CD4-positive, alpha-beta T cell treated with Interleukin-2 at 100 ng/mL for 4 hours (primary cell): ENCODE measurements around the gene CRACR2B.

Experiments used
- DNase-seq: peaks from one replicate; pipeline ENCODE4 v3.0.0-alpha.2; 2020; ENCODE audit warnings: low spot score

CRACR2B gene

DNA sequence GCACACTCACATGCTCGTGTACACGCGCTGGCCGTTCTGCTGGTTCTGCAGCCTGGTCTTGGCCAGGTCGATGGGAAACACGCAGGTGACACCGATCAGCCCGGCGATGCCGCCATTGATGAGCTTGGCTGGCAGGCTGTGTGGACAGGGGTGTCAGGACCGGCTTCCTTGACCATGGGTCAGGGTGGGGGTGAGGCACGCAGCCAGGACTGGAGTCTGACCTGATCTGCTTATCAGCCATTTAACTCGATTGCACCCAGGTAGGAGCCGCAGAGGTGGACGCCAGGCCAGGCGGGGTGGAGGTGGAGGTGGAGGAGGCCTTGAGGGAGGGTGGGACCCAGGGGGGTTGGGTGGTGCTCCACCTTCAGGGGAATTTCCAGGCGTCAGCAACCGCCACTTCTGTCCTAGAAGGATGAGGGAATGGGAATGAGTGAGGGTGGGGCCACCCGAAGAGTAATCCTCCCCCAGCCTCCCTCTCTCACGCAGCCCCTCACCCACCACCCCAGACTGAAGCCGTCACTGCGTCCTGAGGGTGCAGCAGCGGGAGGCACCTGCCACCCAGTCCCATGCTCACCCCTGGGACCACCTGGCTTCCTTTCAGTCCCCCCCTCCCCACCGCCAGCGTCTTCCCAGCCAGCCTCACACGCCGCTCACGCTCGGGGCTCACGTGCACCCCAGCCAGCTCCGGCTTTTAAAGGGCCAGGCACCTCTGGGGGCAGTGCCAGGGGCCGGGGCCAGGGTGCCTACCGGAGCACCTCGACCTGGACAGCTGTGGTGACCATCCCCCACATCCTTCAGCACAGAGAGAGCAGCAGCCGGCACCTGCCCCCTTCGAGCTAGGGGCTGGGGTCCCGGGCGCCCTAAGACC lies 32.7 kb upstream of the CRACR2B start:
- DNase-seq = no peak

DNA sequence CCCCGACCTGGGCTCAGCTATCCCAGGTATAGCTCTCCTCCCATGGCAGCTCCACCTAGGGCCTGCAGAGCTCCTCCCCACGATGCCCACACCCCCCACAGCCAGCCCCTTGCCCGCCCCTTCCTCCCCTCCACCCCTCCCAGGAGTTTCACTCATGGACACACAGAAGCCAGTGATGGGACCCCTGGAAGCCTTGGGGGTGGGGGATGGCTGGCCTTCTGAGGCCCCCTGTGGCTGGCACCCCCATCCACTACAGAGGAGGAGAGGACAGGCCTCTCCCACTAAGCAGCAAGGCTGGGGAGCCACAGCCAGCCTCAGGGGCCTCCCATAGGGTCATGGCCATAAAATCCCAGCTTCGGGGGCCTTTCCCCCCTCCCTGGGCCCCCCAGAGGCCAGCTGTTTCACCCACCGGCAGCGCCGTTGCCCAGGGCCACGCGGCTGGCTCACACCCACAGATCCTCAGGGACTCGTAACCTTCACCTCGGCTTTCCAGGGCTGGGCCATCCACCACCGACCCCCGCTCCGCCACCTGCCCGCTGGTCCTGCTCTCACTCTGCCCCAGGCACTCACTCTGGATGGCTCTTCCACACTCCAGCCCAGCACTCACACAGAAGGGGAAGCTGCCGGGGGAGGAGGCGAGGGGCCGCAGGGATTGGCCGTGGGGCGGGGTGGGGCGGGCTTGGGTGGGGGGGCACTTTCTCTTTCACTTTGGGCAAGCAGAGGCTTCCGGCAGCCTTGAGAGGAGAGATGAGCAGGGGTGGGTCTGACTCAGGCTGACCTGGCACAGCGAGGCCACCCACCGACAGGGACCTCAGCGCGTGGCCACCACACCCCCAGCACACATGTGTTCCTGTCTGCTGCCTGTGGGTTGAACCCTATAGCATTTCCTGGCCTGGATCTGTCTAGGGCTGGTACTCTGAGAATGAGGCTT lies 31.8 kb upstream of the CRACR2B start:
- peak; percentile 81 for DNase-seq

DNA sequence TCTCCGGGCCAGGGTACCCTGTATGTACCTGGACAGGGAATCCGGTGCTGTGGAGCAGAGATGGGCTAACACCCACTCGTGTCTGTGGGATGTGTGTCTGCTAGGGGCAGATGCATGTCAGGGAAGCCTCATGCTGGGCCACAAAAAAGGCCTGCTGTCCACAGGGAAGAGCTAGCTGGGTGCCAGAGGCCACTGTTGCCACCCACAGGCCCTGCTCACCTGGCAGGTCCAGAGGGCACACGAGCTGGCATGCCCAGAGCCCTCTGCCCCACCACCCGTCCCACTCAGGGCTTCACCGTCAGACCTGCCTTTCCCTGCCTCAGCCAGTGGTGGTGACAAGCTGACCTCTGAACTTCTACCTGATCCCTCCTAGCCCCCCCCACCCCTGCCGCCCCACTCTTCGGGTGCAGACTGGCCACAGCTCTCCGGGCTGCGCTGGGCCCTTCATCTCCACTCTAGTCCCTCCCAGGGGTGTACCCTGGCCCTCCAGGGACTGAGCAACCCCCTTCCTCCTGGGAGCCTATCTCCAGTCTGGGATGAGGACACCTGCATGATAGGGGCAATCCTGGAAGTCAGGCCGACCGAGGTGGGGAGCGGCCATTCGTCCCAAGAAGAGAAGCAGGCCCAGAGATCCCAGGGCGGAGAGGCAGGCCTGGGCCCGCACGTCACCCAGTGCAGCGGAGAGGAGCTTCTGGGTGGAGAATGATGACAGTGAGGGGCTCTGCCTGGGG lies 31.0 kb upstream of the CRACR2B start:
- DNase-seq = no peak

DNA sequence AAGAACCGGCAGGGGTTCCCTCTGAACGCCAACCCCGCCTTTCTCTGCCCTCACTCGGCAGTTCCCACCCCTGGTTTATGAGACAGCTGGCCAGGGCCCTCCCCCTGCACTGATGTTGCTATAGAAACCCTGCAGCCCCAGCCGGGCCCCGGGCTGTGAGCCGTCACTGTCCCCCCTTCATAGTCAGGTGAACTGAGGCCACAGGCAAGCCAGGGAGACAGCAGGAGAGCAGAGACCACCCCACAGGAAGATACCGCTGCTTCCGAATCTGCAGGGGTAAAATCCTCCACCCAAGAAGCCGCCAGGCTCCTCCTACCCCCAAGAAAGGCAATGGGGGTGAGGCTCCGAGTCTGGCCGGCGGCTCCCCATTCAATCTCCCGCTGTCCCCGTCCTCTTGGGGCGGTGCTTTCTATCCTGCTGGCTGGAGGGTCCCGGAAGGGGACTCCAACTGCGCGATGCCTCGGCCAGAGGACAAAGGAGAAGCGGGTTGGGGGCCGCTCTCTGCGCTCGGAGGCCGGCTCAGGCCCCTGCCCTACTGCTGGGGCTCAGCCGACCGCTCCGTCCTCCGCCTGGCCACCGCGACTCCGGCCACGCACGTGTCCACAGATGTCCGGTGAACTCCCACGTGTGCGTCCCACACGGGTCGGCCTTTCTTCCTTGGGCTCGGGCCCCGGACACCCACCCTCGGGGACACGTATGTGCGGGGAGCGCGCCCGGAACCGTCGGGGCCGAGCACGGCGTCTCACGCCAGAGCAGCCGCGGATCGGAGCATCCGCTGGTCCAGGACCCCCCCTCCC lies 30.2 kb upstream of the CRACR2B start:
- DNase-seq = peak; percentile 83

DNA sequence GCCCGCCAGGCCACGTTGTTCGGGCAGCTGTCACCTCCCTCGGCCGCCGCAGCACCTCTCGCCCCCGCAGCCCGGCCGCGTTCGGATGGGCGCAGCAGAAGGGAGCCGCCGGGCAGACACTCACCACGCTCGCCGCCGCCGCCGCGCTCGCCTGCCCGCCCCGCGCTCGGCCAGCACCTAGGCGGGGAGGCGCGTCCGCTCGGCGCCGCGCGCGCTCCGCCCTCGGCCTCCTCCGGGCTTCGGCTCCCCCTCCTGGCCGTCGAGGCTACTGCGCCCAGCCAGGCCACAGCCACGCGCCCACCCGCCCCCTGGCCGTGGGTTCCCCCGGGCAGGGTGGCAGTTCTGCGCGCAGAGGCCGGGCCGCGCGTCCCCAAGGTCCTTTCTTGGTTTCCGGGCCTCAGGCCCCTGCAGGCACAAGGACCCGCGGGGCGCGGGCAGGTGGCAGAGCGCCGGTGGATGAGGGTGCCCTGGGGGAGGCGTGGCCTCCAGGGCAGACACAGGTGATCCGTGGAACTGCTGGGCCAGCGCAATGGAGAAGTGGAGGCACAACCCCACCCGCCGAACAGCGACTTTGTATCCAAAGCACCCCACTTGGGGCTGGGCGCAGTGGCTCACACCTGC lies 29.5 kb upstream of the CRACR2B start, which contains the start of gene SLC25A22:
Gene SLC25A22 (minus strand): TSS at position 189 of the 621 bp plus-strand sequence. CDS start 3,275 bp downstream, outside the sequence.
- peak; percentile 81 for DNase-seq

DNA sequence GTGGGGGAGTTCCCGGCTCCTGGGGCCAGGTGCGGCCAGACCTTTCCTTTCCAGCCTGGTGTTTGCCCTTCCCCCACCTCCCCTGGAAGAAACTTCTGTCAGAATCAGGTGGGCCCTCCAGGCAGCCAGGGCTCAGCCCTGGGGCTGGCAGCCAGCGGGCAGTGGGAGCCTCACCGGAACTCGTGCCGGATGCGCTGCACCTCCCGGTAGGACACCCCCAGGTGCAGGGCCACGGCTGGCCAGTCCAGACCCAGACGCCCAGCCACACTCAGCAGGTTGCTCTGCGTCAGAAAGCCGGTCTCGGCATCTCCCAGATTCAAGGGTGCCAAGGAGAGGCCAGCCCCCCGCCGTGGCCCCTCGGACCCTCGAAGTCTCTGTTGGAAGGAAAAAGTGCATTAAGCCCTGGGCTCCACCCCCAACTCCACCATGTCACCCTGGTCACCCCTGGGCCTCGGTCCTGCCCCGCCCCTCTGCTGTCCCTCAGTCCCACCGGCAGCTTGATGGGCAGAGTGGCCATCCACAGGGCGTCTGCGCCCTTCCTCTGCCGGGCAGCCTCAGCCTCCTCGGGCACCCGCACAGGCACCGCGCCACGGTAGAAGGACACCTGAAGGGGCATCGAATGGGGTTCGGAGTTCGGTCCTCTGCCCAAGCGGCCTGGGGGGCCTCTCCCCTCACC lies 27.9 kb upstream of the CRACR2B start:
- no peak for DNase-seq

DNA sequence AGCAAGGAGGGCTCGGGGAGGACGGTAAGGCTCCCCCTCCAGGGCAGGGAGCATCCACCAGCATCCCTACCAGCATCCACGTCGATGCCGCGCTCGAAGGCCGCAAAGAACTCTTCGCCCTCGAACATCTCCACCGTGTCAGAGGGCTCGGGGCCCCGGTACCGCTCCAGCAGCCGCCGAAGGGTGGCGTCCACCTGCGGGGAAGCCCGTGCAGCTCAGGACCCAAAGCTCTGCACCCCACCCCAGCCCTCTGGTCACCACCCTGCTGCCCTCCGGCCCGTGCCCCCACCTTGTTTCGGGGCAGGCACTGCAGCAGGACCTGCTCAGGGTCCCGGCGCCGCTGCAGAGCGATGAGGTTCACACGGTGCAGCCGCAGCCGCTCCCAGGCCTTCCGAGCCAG lies 27.2 kb upstream of the CRACR2B start:
- no peak for DNase-seq

DNA sequence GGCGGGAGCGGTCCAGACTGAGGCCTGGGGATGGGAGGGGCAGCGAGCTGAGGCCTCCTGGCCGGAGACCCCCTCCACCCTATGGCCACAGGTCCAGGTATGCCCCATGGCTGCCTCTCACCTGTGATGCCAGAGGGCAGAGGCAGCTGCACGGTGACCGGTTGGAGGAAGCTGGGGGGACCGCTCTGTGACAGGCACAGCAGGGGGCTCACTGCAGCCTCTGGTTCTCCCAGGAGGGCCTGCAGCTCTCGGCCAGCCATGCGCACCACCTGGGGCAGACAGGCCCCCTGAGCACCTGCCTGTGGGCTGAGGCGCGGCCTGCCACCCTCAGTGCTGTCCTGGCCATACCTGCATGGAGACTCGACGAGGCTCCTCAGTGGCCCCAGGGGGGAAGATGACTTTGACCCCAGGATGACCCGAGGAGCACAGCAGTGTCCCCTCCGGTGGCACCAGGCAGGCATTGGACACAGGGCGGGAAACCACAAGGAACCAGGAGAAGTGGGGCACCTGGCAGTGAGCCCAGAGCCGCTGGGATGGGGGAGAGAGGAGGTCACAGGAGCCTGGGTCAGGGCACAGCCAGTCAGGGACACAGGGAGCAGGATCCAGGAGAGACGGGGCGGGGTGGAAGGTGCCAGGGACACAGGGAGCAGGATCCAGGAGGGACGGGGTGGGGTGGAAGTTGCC lies 26.5 kb upstream of the CRACR2B start:
- no peak for DNase-seq

DNA sequence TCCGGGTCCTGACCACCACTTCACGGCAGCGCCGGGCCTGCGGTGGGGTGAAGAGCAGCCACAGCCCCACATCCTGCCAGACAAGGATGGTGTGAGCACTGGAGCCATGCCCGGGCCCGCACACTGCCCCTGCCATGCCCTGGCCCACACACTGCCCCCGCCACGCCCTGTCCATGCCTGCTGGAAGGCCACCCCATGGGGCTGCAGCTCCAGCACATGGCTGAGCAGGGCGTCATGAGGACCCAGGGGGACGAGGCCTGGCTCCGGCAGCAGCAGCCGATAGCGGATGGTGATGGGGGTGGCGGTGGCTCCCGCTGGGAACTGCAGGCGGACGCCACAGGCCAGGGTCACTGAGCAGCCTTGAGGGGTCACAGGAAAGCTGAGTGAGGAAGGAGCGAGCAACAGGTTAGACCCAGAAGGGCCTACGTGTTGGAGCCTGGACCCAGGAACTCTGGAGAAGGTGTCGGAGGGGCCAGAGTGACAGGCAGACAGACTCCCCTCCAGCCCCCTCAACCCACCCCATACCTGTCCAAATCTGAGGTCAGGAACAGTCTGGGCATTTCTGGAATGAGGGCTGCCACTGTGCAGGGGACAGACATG lies 25.6 kb upstream of the CRACR2B start:
- no peak for DNase-seq

DNA sequence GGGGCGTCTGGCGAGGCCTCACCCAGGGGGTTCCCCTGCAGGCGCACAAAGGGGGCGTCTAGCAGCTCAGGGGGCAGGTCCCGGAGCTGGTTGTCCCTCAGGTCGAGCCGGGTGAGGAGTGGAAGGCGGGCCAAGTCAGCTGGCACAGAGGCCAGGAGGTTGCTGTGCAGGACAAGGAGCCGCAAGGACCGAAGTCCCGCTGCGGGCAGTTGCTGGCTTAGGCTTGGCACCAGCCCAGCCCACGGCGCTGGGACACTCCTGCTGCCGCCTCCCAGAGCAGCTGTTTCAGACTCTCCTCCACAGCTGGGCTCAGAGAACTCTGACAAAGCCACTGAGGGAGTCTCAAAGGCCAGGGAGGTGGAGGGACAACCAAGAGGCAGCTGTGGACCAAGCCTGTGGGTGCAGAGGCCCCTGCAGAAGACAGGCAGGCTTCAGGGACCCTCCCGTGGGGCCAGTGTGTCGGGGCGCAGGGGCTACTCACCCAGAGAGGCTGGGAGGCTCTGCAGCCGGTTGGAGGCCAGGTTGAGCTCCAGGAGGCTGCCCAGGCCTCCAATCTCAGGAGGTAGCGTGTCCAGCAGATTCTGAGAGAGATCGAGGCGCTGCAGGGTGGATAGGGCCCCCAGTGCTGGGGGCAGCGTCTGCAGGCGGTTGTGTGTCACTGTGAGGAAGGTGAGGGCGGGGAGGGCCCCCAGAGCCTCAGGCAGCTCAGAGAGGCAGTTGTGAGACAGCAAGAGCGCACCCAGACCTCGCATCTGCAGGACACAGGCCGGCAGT lies 24.8 kb upstream of the CRACR2B start:
- no peak for DNase-seq

DNA sequence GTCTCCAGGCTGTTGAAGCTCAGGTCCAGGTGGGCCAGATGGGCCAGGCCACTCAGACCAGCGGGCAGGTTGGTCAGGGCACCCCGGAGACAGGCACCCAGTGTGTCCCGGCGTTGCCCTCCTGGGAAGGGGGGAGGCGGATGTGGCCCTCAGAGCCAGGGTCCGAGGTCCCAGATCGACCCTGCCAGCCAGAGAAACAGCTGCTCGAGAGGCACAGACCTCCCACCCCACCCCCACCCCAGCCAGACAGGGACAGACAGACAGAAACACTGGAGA lies 24.3 kb upstream of the CRACR2B start:
- no peak for DNase-seq

DNA sequence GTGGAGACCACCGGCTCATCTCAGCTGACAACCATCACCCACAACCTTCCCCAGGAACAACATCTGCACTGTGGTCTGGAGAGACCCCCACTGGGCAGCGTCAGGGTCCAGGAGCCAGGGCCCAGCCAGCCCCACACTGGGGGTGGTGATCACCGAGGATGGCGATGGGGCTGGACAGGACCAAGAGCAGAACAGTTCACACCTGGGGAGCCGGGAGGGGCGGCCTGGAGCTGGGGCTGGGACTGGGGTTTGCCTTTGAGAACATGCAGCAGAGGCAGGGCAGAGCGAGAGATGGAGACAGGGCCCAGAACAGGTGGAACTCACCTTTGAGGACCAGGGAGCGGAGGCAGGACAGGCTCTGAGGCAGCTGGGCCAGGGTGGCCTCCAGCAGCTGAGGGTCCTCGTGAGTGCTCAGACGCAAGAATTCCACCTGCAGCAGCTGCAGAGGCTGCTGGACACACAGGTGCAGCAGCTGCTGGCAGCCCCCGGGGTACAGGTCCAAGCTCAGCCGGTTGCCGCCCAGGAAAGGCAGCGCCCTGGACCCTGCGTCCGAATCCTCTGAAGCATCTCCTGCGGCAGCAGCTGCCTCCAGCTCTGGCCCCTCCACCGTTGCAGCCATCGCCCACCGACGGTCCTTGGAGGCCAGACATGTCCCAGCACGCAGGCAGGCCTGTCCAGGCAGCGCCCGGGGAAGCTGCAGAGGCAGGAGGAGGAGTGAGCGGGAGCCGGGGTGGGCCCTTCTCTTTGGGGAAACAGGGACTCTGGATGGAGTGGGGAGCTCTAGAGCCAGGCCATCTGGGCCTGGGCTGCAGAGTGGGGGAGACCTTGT lies 23.7 kb upstream of the CRACR2B start:
- DNase-seq = no peak

DNA sequence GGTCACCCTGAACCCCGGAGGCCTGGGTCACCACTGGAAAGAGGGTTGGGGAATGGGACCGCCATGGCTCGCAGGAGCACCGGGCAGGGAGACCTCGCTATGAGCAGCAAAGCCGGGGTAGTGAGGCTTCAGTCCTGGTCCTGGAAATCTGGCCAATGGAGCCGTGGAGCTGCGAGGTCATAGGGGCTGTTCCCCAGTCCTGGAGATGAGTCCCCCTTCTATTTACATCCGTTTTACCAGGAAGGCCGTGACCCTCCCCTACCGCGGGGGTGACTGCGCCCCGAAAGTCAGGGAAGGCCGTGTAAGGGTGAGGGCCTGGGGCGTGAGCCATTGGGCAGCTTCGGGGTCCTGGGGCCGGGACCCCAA lies 23.1 kb upstream of the CRACR2B start:
- DNase-seq = no peak

DNA sequence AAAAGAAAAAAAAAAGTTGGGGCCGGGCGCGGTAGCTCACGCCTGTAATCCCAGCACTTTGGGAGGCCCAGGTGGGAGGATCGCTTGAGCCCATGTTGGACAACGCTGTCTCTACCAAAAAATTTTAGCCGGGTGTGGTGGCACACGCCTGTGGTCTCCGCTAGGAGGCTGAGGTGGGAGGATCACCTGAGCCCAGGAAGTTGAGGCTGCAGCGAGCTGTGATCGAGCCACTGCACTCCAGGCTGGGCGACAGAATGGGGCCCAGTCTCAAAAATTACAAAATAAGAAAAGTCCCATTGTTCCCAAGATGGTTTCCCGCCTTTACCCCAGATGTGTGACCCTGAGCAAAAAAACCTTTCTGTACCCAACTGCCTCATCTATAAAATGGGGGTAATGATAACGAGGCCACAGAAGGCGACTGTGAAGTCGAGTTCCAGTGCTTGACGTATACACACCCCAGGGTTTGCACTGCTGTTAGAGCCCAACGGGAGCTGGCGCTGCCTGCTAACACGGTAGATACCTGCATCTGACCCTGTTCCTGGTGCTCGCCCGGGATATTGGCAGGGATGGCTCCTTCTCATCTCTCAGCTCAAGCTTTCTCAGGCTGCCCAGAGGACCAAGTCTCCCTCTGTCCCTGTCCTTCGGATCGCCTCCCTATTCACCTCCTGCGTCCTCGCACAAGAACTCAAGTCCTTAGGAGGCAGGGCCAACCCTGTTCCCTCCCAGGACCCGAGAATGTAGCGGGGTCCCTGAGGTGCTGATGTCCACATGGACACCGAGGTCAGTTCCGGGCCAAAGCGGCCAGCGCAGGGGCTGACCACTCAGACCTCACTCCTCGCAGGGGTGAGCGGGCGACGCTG lies 19.1 kb upstream of the CRACR2B start:
- DNase-seq = peak; percentile 47

DNA sequence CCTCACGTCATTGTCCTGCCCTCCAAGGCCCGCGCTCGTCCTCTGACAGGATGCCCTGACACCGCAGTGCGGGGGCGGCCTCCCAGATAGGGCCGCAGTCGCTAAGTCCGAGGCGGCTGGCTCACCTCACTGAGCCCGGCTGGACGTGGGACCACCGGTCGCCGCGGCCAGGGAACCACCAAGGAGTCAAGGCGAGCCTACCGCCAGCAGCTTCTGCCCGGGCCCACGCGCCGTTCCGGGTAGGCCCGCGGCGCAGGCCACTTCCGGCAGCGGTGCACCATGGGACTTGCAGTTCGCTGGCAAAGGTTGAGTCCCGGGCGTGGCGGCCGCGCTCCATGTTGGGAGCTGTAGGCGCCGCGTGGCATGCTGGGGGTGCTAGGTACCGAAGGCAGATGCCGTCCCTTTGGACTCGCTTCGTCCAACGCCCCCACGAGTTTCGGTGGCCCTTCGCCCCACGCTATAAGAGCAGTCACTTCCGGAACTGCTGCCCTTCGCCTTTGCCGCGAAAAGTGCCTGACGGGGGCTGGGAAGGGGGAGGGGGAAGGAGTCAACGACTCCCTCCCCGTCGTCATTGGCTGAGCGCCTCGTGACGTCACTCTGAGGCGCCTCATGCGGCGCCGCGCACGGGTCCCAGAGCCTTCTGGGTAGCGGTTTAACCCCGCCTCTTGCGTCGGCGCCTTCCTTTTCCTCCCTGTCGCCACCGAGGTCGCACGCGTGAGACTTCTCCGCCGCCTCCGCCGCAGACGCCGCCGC lies 18.3 kb upstream of the CRACR2B start, which contains the start of gene RPLP2:
Gene RPLP2 (plus strand): TSS at position 681 of the 753 bp plus-strand sequence. CDS start 268 bp downstream, outside the sequence.
- DNase-seq = peak; percentile 96

DNA sequence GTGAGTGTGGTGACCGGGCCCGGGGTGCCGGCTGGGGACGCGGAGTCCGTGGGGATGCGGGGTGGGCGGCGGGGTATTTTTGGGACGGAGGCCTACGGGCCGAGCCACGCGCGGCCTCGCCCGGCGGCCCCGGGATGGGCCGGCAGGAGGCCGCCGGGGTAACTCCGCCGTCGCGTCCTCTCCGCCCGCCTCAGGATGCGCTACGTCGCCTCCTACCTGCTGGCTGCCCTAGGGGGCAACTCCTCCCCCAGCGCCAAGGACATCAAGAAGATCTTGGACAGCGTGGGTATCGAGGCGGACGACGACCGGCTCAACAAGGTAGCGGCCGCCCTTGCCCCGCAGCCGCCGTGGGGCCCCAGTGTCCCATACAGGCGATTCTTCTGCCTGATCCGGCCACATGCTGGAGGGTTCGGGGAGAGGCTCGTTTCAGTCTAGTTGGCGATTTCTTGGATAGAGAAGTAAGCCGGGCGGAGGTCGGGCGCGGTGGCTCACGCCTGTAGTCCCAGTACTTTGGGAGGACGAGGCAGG lies 17.6 kb upstream of the CRACR2B start:
- no peak for DNase-seq
